Adrenal gland (tissue), 5 donors: ENCODE results near the gene CEP70.

Experiments used
- POLR2A ChIP-seq, 2 donors: fragments of 450-650 bp; IDR thresholded peaks; one replicate each; pipeline ENCODE4 v1.6.1; 2017; ENCODE audit warnings: antibody characterized with exemption in 2 of 2, mild to moderate bottlenecking in 2 of 2, moderate library complexity in 1 of 2
- TF ChIP-seq, protein P1 (sequence below), 6 experiments: fragments of 450-650 bp in 4 of 6; fragments of 200-600 bp in 2 of 6; sonication (generic) in 1 of 6; IDR thresholded peaks; 1 replicate in 5 of 6; 2 replicates in 1 of 6; pipeline versions ENCODE4 v1.5.1 to v1.8.0; 2016 to 2021; ENCODE audit warnings: antibody characterized with exemption in 6 of 6, mild to moderate bottlenecking in 2 of 6, moderate library complexity in 1 of 6
- donor health status: DM: no; HTN: no; CAD: no.

- TF ChIP-seq, protein P1, sequence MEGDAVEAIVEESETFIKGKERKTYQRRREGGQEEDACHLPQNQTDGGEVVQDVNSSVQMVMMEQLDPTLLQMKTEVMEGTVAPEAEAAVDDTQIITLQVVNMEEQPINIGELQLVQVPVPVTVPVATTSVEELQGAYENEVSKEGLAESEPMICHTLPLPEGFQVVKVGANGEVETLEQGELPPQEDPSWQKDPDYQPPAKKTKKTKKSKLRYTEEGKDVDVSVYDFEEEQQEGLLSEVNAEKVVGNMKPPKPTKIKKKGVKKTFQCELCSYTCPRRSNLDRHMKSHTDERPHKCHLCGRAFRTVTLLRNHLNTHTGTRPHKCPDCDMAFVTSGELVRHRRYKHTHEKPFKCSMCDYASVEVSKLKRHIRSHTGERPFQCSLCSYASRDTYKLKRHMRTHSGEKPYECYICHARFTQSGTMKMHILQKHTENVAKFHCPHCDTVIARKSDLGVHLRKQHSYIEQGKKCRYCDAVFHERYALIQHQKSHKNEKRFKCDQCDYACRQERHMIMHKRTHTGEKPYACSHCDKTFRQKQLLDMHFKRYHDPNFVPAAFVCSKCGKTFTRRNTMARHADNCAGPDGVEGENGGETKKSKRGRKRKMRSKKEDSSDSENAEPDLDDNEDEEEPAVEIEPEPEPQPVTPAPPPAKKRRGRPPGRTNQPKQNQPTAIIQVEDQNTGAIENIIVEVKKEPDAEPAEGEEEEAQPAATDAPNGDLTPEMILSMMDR (IDR thresholded peaks at IDR 0.05) = no peak
- no peak for TF ChIP-seq POLR2A (IDR thresholded peaks at IDR 0.05)
Measured at GRCh38 chr3:138445654-138446053, 148.4 kb downstream of the CEP70 start.
